Gastrocnemius medialis (tissue), 4 donors: ENCODE data around the gene ALK. TPM values are rescaled to one million over a fixed set of nuclear protein-coding genes. Genes with fewer than 3 reads are reported as not detected.

Source experiments
- ATAC-seq, 2 donors: fragments of 150-250 bp; one replicate each; pipeline ENCODE4 v1.9.1; 2016
- DNase-seq, 2 donors: peaks; one replicate each; pipeline ENCODE4 v3.0.0-alpha.2; 2019
- H3K27ac ChIP-seq, 4 donors: fragments of 200-600 bp; sonication (generic); 1 replicate in 1 of 4; 2 replicates in 3 of 4; pipeline ENCODE4 v1.5.1; 2016 to 2018; ENCODE audit warnings: mild to moderate bottlenecking in 2 of 4, moderate library complexity in 1 of 4
- H3K27me3 ChIP-seq, 3 donors: fragments of 200-600 bp; sonication (generic) in 2 of 3; 1 replicate in 1 of 3; 2 replicates in 2 of 3; pipeline versions ENCODE4 v1.5.1 to v1.6.0; 2016 to 2019; ENCODE audit warnings: mild to moderate bottlenecking in 1 of 3, moderate library complexity in 1 of 3
- H3K36me3 ChIP-seq, 2 donors: fragments of 200-600 bp; sonication (generic) in 1 of 2; one replicate each; pipeline ENCODE4 v1.5.1; 2017 to 2018
- H3K4me1 ChIP-seq, 2 donors: fragments of 200-600 bp; sonication (generic) in 1 of 2; one replicate each; pipeline ENCODE4 v1.5.1; 2016 to 2017; ENCODE audit warnings: mild to moderate bottlenecking in 2 of 2
- H3K4me3 ChIP-seq, 4 donors: fragments of 200-600 bp; sonication (generic) in 3 of 4; 1 replicate in 1 of 4; 2 replicates in 3 of 4; pipeline ENCODE4 v1.5.1; 2016 to 2019; ENCODE audit warnings: mild to moderate bottlenecking in 2 of 4
- H3K9me3 ChIP-seq, 3 donors: fragments of 200-600 bp; sonication (generic) in 2 of 3; 1 replicate in 1 of 3; 2 replicates in 2 of 3; pipeline ENCODE4 v1.5.1; 2016 to 2019
- POLR2A ChIP-seq, 2 donors: fragments of 450-650 bp; IDR thresholded peaks; one replicate each; pipeline ENCODE4 v1.6.1; 2017; ENCODE audit warnings: antibody characterized with exemption in 2 of 2, mild to moderate bottlenecking in 2 of 2, moderate library complexity in 2 of 2
- in situ Hi-C, 4 donors: fragments of 200-750 bp; cut with MboI; loops; one replicate each; pipeline versions ENCODE4 v1.15.0 to v1.8.0; 2017; ENCODE audit warnings: low sequenced_read_pairs in 4 of 4
- intact Hi-C: fragments of 100-400 bp; cut with DNase I; formaldehyde crosslinking; loops from one replicate; pipeline ENCODE4 v1.15.1; 2023; ENCODE audit warnings: low total_unique reads
- total RNA-seq, 4 donors: library from RNA; depleted of rRNA; stranded (reverse); fragments of >200 nt; gene quantifications; one replicate each; pipeline versions ENCODE4 v1.1.0 to v1.2.3, GENCODE V29; 2016
- TF ChIP-seq, protein P1 (sequence below), 5 experiments: fragments of 450-650 bp in 3 of 5; fragments of 200-600 bp in 2 of 5; sonication (generic) in 2 of 5; IDR thresholded peaks in 4 of 5; conservative IDR thresholded peaks in 1 of 5; 1 replicate in 4 of 5; 2 replicates in 1 of 5; pipeline ENCODE4 v1.5.1; 2016 to 2019; ENCODE audit warnings: antibody characterized with exemption in 5 of 5, mild to moderate bottlenecking in 3 of 5, moderate library complexity in 3 of 5

Gene ALK
- total RNA-seq, 4 donors from 2014 or later, result not detected

DNA sequence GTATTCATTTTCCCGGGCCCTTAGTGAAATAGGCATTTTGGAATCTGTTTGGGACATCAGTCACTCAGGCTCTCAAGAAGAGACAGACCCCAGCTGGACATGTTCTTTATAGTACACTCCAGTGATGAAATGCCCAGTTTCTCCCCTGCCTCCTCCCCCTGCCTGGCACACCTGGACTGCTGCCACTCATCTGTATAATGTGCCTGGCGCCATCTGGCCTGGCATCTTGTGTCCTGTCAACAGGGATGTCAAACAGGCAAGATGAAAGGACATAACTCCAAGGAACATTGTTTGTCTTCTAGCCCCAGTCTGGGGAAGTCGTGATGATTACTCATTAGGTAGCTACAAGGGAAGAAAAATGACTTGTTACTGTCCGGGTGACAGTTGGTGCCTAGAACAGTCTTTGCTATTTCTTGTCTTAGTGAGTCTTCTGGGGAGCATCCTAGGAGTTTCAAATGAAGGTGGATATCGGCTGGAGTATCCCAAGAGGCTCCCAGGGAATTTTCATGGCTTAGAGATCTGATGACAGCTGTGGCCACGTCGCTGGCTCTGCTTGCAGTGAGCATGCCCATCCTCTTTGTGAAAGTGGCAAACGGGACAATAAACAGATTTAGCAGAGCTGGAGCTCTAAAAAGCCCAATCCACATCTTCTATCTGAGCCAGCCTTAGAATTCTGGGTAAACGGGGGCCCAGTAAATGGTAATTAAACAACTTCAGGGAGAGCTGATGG lies 153.6 kb downstream of the ALK start:
- no peaks in the 10 kb centered on the region for H3K4me1 ChIP-seq
- DNase-seq (no peak), ATAC-seq (no peak)
- in situ Hi-C loops, result no loop called here
- no peaks in the 10 kb centered on the region for H3K36me3 ChIP-seq
- no peak overlapping the region for H3K27ac ChIP-seq
- H3K9me3 ChIP-seq, result no peaks in the 10 kb centered on the region
- TF ChIP-seq, protein P1, sequence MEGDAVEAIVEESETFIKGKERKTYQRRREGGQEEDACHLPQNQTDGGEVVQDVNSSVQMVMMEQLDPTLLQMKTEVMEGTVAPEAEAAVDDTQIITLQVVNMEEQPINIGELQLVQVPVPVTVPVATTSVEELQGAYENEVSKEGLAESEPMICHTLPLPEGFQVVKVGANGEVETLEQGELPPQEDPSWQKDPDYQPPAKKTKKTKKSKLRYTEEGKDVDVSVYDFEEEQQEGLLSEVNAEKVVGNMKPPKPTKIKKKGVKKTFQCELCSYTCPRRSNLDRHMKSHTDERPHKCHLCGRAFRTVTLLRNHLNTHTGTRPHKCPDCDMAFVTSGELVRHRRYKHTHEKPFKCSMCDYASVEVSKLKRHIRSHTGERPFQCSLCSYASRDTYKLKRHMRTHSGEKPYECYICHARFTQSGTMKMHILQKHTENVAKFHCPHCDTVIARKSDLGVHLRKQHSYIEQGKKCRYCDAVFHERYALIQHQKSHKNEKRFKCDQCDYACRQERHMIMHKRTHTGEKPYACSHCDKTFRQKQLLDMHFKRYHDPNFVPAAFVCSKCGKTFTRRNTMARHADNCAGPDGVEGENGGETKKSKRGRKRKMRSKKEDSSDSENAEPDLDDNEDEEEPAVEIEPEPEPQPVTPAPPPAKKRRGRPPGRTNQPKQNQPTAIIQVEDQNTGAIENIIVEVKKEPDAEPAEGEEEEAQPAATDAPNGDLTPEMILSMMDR (IDR thresholded peaks at IDR 0.05 in 4 of 5, conservative IDR thresholded peaks at IDR 0.05 in 1 of 5), result no peak
- TF ChIP-seq POLR2A (IDR thresholded peaks at IDR 0.05), result no peak
- H3K27me3 ChIP-seq, result no peaks in the 10 kb centered on the region
- no peak overlapping the region for H3K4me3 ChIP-seq
- intact Hi-C loops, result no loop called here

- intact Hi-C loops, result no loop called here
Observed at GRCh38 chr2:29766191-29766590, 155.2 kb downstream of the ALK start.

GRCh38 chr2:29765721-29766120 lies 155.7 kb downstream of the ALK start:
- no peak overlapping the region for H3K27ac ChIP-seq
- no peaks in the 10 kb centered on the region for H3K9me3 ChIP-seq
- no peak overlapping the region for H3K4me3 ChIP-seq
- H3K36me3 ChIP-seq, result no peaks in the 10 kb centered on the region
- DNase-seq, result no peak
- TF ChIP-seq, protein P1 (IDR thresholded peaks at IDR 0.05 in 4 of 5, conservative IDR thresholded peaks at IDR 0.05 in 1 of 5), result no peak
- no peak for TF ChIP-seq POLR2A (IDR thresholded peaks at IDR 0.05)
- in situ Hi-C loops, result no loop called here
- intact Hi-C loops, result no loop called here
- no peaks in the 10 kb centered on the region for H3K4me1 ChIP-seq
- ATAC-seq, result no peak
- no peaks in the 10 kb centered on the region for H3K27me3 ChIP-seq

More at GRCh38 chr2:29766191-29766590, 155.2 kb downstream of the ALK start:
- Histone ChIP-seq H3K4me3 (no peak overlapping the region), H3K27ac (no peak overlapping the region), H3K27me3 (no peaks in the 10 kb centered on the region), H3K9me3 (no peaks in the 10 kb centered on the region), H3K36me3 (no peaks in the 10 kb centered on the region), H3K4me1 (no peaks in the 10 kb centered on the region)
- TF ChIP-seq, protein P1 (IDR thresholded peaks at IDR 0.05 in 4 of 5, conservative IDR thresholded peaks at IDR 0.05 in 1 of 5), result no peak
- no peak for TF ChIP-seq POLR2A (IDR thresholded peaks at IDR 0.05)
- in situ Hi-C loops, result no loop called here
- ATAC-seq (no peak), DNase-seq (no peak)

- no peaks in the 10 kb centered on the region for H3K4me1 ChIP-seq
- TF ChIP-seq, protein P1 (IDR thresholded peaks at IDR 0.05 in 4 of 5, conservative IDR thresholded peaks at IDR 0.05 in 1 of 5), result no peak
- TF ChIP-seq POLR2A (IDR thresholded peaks at IDR 0.05), result no peak
- ATAC-seq, result no peak
- no peak for DNase-seq
- no peak overlapping the region for H3K4me3 ChIP-seq
- no peak overlapping the region for H3K27ac ChIP-seq
- no peaks in the 10 kb centered on the region for H3K27me3 ChIP-seq
- intact Hi-C loops (no loop called here), in situ Hi-C loops (no loop called here)
- H3K9me3 ChIP-seq, result no peaks in the 10 kb centered on the region
- no peaks in the 10 kb centered on the region for H3K36me3 ChIP-seq
Observed at GRCh38 chr2:29763371-29763770, 158.0 kb downstream of the ALK start.

GRCh38 chr2:29762239-29762638 lies 159.1 kb downstream of the ALK start:
- Histone ChIP-seq H3K4me1 (no peaks in the 10 kb centered on the region), H3K27me3 (no peaks in the 10 kb centered on the region), H3K4me3 (no peak overlapping the region), H3K9me3 (no peaks in the 10 kb centered on the region), H3K36me3 (no peaks in the 10 kb centered on the region), H3K27ac (no peak overlapping the region)
- in situ Hi-C loops, result no loop called here
- intact Hi-C loops, result no loop called here
- ATAC-seq (no peak), DNase-seq (no peak)
- TF ChIP-seq, protein P1 (IDR thresholded peaks at IDR 0.05 in 4 of 5, conservative IDR thresholded peaks at IDR 0.05 in 1 of 5), result no peak
- TF ChIP-seq POLR2A (IDR thresholded peaks at IDR 0.05), result no peak
